CD4-positive, alpha-beta T cell (primary cell): Measurements from ENCODE around the gene DNAJC11. TPM values are rescaled to one million over a fixed set of nuclear protein-coding genes. Genes with fewer than 3 reads are reported as not detected.

Experiments used
- ATAC-seq: fragments of 200-7000 bp; cut with Tn5 transposase; one replicate; pipeline ENCODE4 v1.10.0; 2022; ENCODE audit warnings: mild to moderate bottlenecking; ENCODE audit not compliant: poor library complexity
- CTCF ChIA-PET: fragments of 350-600 bp; sonication (Branson Sonifier 250); formaldehyde crosslinking; loops from one replicate; lab custom pipeline; 2021; ENCODE audit warnings: antibody characterized with exemption, inconsistent platforms; lab: Charles Lee
- POLR2A ChIA-PET: fragments of 350-600 bp; sonication (Branson Sonifier 250); formaldehyde crosslinking; loops from one replicate; lab custom pipeline; 2021; ENCODE audit warnings: antibody characterized with exemption, inconsistent platforms; lab: Charles Lee
- DNase-seq, 14 experiments: peaks; one replicate each; pipeline ENCODE4 v3.0.0-alpha.2; 2013 to 2020; ENCODE audit warnings: mixed read lengths in 2 of 14
- H3K27ac ChIP-seq, 2 donors: one replicate each; pipeline versions ENCODE4 v1.5.1 to v1.7.0; 2013; ENCODE audit warnings: low read length in 2 of 2, low read depth in 1 of 2, mild to moderate bottlenecking in 1 of 2
- H3K27me3 ChIP-seq, 2 experiments: 1 replicate in 1 of 2; 2 replicates in 1 of 2; pipeline versions ENCODE4 v1.6.1 to v1.7.0; 2013; ENCODE audit warnings: low read length in 2 of 2, control low read depth in 1 of 2, mild to moderate bottlenecking in 1 of 2, moderate library complexity in 1 of 2; ENCODE audit not compliant: insufficient read depth in 2 of 2, control insufficient read depth in 1 of 2
- H3K36me3 ChIP-seq: one replicate; pipeline ENCODE4 v1.6.1; 2013; ENCODE audit warnings: low read length, control low read depth; ENCODE audit not compliant: insufficient read depth
- H3K4me1 ChIP-seq: one replicate; pipeline ENCODE4 v1.6.1; 2013; ENCODE audit warnings: low read length, control low read depth; ENCODE audit not compliant: insufficient read depth
- H3K4me3 ChIP-seq: one replicate; pipeline ENCODE4 v1.5.1; 2013; ENCODE audit warnings: mild to moderate bottlenecking, low read length, moderate library complexity
- H3K9me3 ChIP-seq, 2 experiments: 1 replicate in 1 of 2; 2 replicates in 1 of 2; pipeline versions ENCODE4 v1.6.1 to v1.7.0; 2013; ENCODE audit warnings: low read length in 2 of 2, mild to moderate bottlenecking in 2 of 2, control low read depth in 1 of 2, moderate library complexity in 1 of 2; ENCODE audit not compliant: control insufficient read depth in 1 of 2, insufficient read depth in 1 of 2
- H3K27ac Mint-ChIP-seq: one replicate; pipeline ENCODE4 v1.8.0; 2020; ENCODE audit warnings: mixed read lengths
- H3K27me3 Mint-ChIP-seq: one replicate; pipeline ENCODE4 v1.8.0; 2021; ENCODE audit warnings: mixed read lengths
- H3K36me3 Mint-ChIP-seq: one replicate; pipeline ENCODE4 v1.8.0; 2021; ENCODE audit warnings: low read depth, mixed read lengths
- H3K4me1 Mint-ChIP-seq: one replicate; pipeline ENCODE4 v1.8.0; 2021; ENCODE audit warnings: low read depth, mixed read lengths
- H3K4me3 Mint-ChIP-seq: one replicate; pipeline ENCODE4 v1.8.0; 2020; ENCODE audit warnings: mild to moderate bottlenecking, mixed read lengths
- H3K9me3 Mint-ChIP-seq: one replicate; pipeline ENCODE4 v1.8.0; 2020; ENCODE audit warnings: mixed read lengths
- intact Hi-C, 2 experiments: fragments of 100-400 bp; cut with DNase I in 1 of 2; cut with micrococcal nuclease in 1 of 2; formaldehyde crosslinking; loops; one replicate each; pipeline versions ENCODE4 v1.15.1 to v1.9.0; 2023 to 2025; cut with DNase I, micrococcal nuclease
- total RNA-seq, 174 experiments: library from RNA in 2 of 174; stranded (reverse) in 2 of 174; gene quantifications; one replicate each; pipeline ENCODE4 v1.2.3 and lab custom pipeline; 2021 to 2026
- TF ChIP-seq, protein P1 (sequence below): fragments of 200-600 bp; IDR thresholded peaks from one replicate; pipeline ENCODE4 v1.8.0; 2022; ENCODE audit warnings: antibody characterized with exemption, mild to moderate bottlenecking

The DNAJC11 gene
- total RNA-seq, 2 experiments from 2014 or later = 20.6 to 24.0 TPM

DNA sequence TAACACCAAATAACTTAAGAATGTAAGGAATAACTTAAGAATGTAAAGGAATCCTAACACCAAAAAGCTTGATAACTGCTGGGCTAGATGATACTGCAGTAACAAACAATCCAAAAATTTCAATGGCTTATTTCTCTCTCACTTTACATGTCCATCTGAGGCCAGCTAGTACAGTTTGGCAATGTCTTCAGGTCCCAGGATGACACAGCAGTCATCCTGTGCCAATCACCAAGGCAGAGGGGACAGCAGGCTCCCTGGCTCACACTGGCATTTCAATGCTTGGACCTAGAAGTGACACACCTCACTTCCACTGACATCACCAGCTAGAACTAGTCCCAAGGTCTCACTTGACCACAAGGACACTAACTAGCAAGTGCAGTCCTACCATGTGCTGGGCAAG, 15.3 kb downstream of the DNAJC11 start:
- Mint-ChIP-seq H3K9me3 (no peaks in the 10 kb centered on the region), H3K4me3 (no peak overlapping the region), H3K27me3 (no peaks in the 10 kb centered on the region), H3K27ac (no peak overlapping the region), H3K36me3 (peaks cover 9% of the 10 kb centered on the region), H3K4me1 (peaks cover 5% of the 10 kb centered on the region)
- ChIA-PET POLR2A (no interaction called here), CTCF (interaction anchor here (1.7 kb wide), 1 partner anchor 15 kb away, joined by 6 read pairs; the partner anchor contains the start of gene DNAJC11)
- Histone ChIP-seq H3K9me3 (no peaks in the 10 kb centered on the region), H3K4me3 (no peak overlapping the region), H3K4me1 (no peaks in the 10 kb centered on the region), H3K27me3 (no peaks in the 10 kb centered on the region), H3K36me3 (no peaks in the 10 kb centered on the region), H3K27ac (no peak overlapping the region)
- no peak for ATAC-seq
- no peak for DNase-seq
- intact Hi-C loops = no loop called here
- TF ChIP-seq, protein P1, sequence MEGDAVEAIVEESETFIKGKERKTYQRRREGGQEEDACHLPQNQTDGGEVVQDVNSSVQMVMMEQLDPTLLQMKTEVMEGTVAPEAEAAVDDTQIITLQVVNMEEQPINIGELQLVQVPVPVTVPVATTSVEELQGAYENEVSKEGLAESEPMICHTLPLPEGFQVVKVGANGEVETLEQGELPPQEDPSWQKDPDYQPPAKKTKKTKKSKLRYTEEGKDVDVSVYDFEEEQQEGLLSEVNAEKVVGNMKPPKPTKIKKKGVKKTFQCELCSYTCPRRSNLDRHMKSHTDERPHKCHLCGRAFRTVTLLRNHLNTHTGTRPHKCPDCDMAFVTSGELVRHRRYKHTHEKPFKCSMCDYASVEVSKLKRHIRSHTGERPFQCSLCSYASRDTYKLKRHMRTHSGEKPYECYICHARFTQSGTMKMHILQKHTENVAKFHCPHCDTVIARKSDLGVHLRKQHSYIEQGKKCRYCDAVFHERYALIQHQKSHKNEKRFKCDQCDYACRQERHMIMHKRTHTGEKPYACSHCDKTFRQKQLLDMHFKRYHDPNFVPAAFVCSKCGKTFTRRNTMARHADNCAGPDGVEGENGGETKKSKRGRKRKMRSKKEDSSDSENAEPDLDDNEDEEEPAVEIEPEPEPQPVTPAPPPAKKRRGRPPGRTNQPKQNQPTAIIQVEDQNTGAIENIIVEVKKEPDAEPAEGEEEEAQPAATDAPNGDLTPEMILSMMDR = no peak

DNA sequence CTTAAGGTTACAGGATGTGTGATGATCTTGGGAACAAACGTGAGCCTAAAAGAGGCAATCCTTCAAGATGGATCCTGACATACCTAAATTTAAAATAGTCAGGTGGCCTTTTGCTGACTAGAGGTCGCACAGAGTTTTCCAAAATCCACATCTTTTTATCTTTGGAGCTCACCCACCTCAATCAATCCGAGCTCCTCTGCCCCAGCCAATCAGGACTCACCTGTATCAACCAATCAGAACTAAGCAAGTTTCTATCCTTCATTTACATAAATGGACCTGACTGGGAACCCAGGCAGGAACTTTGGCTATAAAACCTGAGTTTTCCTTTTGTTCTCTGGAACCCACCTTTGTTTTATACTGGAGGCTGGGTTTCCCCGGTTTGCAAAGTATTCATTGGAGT, 16.2 kb downstream of the DNAJC11 start:
- peaks cover 5% of the 10 kb centered on the region for H3K4me1 Mint-ChIP-seq
- ChIA-PET POLR2A (no interaction called here), CTCF (interaction anchor here (1.7 kb wide), 1 partner anchor 16 kb away, joined by 6 read pairs; the partner anchor contains the start of gene DNAJC11)
- H3K4me3 ChIP-seq = no peak overlapping the region
- no peak overlapping the region for H3K27ac Mint-ChIP-seq
- H3K27me3 Mint-ChIP-seq = no peaks in the 10 kb centered on the region
- H3K36me3 Mint-ChIP-seq = peaks cover 16% of the 10 kb centered on the region
- no peaks in the 10 kb centered on the region for H3K9me3 ChIP-seq
- H3K9me3 Mint-ChIP-seq = no peaks in the 10 kb centered on the region
- intact Hi-C loops = no loop called here
- DNase-seq (no peak), ATAC-seq (no peak)
- H3K27me3 ChIP-seq = no peaks in the 10 kb centered on the region
- H3K36me3 ChIP-seq = peaks cover 5% of the 10 kb centered on the region
- no peaks in the 10 kb centered on the region for H3K4me1 ChIP-seq
- H3K4me3 Mint-ChIP-seq = no peak overlapping the region
- TF ChIP-seq, protein P1 = no peak
- H3K27ac ChIP-seq = no peak overlapping the region

DNA sequence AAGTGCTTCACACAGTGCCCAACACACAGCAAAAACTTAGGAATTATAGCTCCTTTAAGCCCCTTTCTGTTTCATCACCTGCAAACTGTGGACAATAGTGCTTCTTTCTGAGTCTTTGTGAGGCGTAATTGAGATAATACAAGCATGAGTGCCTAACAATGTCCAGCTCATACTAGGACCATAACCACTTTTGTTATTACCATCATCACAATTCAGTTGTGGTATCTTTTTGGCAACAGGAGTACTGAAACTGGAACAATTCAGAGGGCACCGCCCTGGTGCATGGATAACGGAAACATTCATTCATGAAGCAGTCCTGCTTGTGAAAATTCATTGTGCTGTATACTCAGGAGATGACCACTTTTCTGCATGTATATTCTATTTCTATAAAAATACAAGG, 18.2 kb downstream of the DNAJC11 start:
- ChIA-PET POLR2A (no interaction called here), CTCF (interaction anchor here (0.9 kb wide), 1 partner anchor 129 kb away, joined by 3 read pairs; the partner anchor contains the start of genes NOL9 and TAS1R1)
- DNase-seq (no peak), ATAC-seq (no peak)
- Histone ChIP-seq H3K36me3 (peaks cover 19% of the 10 kb centered on the region), H3K4me3 (no peak overlapping the region), H3K9me3 (no peaks in the 10 kb centered on the region), H3K4me1 (no peaks in the 10 kb centered on the region), H3K27ac (no peak overlapping the region), H3K27me3 (no peaks in the 10 kb centered on the region)
- Mint-ChIP-seq H3K27ac (no peak overlapping the region), H3K4me3 (no peak overlapping the region), H3K4me1 (no peaks in the 10 kb centered on the region), H3K36me3 (peaks cover 32% of the 10 kb centered on the region), H3K9me3 (no peaks in the 10 kb centered on the region), H3K27me3 (no peaks in the 10 kb centered on the region)
- TF ChIP-seq, protein P1 = no peak
- intact Hi-C loops = no loop called here
